RWPE1 (cell line): Measurements from ENCODE around the gene GPR108.

Experiments
- CTCF ChIA-PET: fragments of 350-600 bp; sonication (Branson Sonifier 250); formaldehyde crosslinking; extraction: SDS; loops from one replicate; lab custom pipeline; 2021; lab: Yijun Ruan, JAX
- POLR2A ChIA-PET: fragments of 400-600 bp; formaldehyde crosslinking; extraction: SDS; loops from one replicate; lab custom pipeline; 2020; ENCODE audit warnings: antibody characterized with exemption; ENCODE audit not compliant: low non-redundant PET; lab: Yijun Ruan, JAX
- DNase-seq: peaks from one replicate; pipeline ENCODE4 v3.0.0; 2012; ENCODE audit warnings: low spot score
- H3K27ac ChIP-seq: fragments of 450-650 bp; 2 replicates; pipeline ENCODE4 v1.5.1; 2017
- TF ChIP-seq, protein P1 (sequence below): fragments of 450-650 bp; conservative IDR thresholded peaks from 2 replicates; pipeline ENCODE4 v1.5.1; 2017; ENCODE audit warnings: low read depth, mild to moderate bottlenecking

Gene GPR108

DNA sequence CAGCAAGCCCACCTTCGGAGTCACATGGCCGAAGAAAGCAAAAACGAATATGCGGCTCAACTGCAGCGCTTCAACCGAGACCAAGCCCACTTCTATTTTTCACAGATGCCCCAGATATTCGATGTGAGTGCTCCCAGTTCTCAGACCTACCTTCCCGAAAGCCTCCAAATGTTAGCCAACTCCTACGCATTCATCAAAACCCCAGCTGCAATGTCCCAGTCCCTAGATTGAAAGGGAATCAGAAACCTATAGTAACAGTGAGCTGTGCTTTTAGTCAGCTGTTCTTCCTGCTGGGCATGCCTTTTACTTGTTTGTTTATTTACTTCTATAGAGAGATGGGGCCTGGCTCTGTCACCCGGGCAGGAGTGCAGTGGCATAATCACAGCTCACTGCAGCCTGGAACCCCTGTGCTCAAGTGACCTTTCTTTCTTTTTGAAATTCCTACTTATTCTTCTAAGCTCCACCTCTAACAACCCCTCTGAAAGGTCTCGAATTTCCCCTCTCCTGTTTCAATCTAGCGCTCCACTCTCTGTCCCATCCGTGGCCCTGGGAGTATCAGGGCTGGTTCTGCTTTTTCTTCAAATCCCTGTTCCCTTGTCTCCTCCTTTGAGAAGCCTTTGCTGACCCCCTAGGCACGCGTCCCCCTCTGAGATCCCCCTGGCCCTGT lies 6.5 kb upstream of the GPR108 start:
- TF ChIP-seq, protein P1, sequence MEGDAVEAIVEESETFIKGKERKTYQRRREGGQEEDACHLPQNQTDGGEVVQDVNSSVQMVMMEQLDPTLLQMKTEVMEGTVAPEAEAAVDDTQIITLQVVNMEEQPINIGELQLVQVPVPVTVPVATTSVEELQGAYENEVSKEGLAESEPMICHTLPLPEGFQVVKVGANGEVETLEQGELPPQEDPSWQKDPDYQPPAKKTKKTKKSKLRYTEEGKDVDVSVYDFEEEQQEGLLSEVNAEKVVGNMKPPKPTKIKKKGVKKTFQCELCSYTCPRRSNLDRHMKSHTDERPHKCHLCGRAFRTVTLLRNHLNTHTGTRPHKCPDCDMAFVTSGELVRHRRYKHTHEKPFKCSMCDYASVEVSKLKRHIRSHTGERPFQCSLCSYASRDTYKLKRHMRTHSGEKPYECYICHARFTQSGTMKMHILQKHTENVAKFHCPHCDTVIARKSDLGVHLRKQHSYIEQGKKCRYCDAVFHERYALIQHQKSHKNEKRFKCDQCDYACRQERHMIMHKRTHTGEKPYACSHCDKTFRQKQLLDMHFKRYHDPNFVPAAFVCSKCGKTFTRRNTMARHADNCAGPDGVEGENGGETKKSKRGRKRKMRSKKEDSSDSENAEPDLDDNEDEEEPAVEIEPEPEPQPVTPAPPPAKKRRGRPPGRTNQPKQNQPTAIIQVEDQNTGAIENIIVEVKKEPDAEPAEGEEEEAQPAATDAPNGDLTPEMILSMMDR, result no peak
- POLR2A ChIA-PET, result no interaction called here
- peak overlapping the region; percentile 98 for H3K27ac ChIP-seq
- CTCF ChIA-PET, result interaction anchor here (0.5 kb wide), 1 partner anchor 635 kb away, joined by 3 read pairs; no protein-coding TSS in a partner anchor
- DNase-seq, result no peak

DNA sequence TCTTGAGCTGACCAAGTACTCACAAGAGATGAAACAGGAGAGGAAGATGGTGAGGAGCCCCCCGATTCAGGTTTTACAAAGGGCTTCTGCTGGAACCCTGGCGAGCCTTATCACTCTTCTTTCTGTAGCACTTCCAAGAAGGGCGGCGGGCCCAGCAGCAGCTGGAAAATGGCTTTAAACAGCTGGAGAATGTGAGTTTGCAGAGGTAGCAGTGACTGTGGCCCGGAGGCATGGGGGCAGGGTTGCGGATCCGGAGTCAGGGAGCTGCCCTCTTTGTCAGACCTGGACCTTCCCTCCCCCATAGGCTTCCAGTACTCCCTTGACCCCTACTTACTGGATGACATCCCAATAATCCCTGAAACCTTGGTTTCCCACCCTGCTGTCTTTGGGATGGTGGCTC lies 5.7 kb upstream of the GPR108 start:
- CTCF ChIA-PET, result no interaction called here
- DNase-seq, result no peak
- TF ChIP-seq, protein P1, result no peak
- POLR2A ChIA-PET, result no interaction called here
- peak overlapping the region; percentile 98 for H3K27ac ChIP-seq

DNA sequence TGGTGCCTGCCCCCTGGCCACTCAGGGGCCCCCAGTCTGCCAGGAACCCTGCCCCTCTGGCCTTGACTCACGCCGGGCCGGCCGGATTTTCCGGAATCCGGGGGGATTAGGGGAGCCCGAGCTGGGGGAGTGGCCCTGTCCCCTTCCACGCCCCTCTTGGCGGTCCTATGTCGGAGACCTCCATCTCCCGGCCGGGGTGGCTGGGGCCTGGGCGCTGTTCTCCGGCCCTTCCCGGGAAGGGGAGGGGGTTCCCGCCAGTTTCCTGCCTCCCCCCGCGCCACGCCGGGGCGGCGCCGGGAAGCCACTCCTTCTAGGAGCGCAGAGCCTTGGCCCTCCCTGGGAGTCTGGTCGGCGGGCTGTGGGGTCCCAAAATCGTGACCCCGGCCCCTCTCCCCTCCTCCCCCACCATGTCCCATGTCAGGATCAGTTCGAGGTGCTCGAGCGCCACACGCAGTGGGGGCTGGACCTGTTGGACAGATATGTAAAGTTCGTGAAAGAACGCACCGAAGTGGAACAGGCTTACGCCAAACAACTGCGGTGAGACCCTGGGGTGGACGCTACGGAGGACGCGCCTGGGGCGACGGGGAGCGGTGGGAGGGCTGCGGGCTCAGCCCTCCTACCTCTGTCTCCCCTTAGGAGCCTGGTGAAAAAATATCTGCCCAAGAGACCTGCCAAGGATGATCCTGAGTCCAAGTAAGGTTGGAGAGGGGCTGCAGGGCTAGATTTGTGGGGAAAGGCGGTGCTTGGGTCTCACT lies 3.4 kb upstream of the GPR108 start:
- ChIA-PET CTCF (interaction anchor here (0.6 kb wide), 1 partner anchor 185 kb away, joined by 6 read pairs; no protein-coding TSS in a partner anchor), POLR2A (interaction anchor here (0.6 kb wide), 1 partner anchor 236 kb away, joined by 4 read pairs; no protein-coding TSS in a partner anchor)
- peak overlapping the region; percentile 98 for H3K27ac ChIP-seq
- no peak for DNase-seq
- TF ChIP-seq, protein P1, result no peak

DNA sequence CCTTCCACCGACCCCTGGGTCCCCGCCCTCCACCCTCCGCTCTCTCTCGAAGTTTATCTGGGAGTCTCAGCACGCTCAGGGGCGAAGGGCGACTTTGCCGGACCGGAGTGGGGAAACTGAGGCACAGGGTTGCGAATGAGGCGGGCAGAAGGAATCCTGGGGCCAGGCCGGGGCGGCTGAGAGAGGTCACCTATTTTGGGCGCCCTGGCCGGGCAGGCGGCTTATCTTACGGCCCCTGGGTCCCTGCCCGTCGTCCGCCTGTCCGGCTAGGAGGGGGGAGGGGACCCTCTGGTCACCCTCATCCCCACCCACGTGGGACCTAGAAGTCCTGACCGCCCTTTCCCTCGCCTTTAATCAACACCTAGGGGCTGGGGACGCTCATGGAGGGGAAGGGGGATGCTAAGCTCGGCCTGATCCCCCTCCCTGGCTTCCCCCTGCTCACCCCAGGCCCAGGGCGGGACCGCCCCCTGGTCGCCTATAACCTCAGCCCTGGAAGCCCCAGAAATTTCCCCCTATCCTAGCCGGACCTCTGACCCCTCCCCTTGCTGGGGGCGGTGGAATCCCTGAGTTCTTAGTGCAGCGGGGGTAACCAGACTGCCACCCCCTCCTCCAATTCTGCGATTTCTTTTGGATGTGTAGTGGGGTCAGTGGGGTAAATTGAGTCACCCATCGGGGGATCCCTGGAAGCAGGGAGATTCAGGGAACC lies 2.7 kb upstream of the GPR108 start:
- DNase-seq, result no peak
- ChIA-PET CTCF (no interaction called here), POLR2A (interaction anchor here (0.6 kb wide), 1 partner anchor 236 kb away, joined by 4 read pairs; no protein-coding TSS in a partner anchor)
- peak overlapping the region; percentile 98 for H3K27ac ChIP-seq
- TF ChIP-seq, protein P1, result no peak

DNA sequence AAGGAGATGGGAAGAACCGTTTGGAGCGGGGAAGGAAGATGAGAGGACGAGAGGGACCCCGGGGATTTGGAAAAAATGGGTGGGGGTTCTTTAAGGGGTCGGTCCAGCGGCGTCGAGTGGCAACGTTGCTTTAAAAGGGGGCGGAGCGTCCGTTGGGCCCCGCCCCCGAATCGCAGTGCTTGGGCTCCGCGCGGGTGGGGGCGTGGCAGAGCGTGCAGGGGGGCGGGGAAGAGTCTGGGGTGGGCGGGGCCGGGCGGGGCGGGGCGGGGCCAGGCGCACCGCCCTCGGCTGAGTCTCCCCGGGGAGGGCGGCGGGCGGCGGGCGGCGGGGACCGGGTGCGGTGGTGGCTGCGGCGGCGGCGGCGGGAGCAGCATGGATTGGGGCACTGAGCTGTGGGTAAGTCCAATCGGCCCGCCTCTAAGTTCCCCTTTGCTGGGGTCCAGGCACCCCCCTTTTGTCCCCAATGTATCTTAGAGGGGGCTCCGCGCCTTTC lies 2.1 kb upstream of the GPR108 start, which contains the start of gene TRIP10:
TSS of gene TRIP10 (plus strand) at position 291 of the 493 bp plus-strand sequence. CDS start at position 373, 82 bp downstream.
- TF ChIP-seq, protein P1, result no peak
- peak within 1 kb of the TSS; percentile 98 for H3K27ac ChIP-seq
- ChIA-PET CTCF (interaction anchor here (1.1 to 1.9 kb wide), 2 partner anchors 124 to 128 kb away, joined by 4 to 19 read pairs; no protein-coding TSS in a partner anchor), POLR2A (interaction anchor here (0.7 kb wide), 1 partner anchor 22 kb away, joined by 10 read pairs; no protein-coding TSS in a partner anchor)
- DNase-seq, result peak; percentile 91
